Activated gamma-delta T cell treated with anti-CD3 and anti-CD28 coated beads, Interleukin-2, amount 50 U/mL, for 16 hours (primary cell): Measurements from ENCODE around the gene BRSK1.

Experiments
- DNase-seq: peaks from one replicate; pipeline ENCODE4 v3.0.0-alpha.2; 2020; ENCODE audit warnings: low read depth

BRSK1 gene

GRCh38 chr19:55253842-55254624 is 29.8 kb upstream of the BRSK1 start:
- peak; percentile 49 for DNase-seq

- DNase-seq, result no peak
These were observed 29.2 kb upstream of the BRSK1 start for GRCh38 chr19:55254625-55254977.

DNA sequence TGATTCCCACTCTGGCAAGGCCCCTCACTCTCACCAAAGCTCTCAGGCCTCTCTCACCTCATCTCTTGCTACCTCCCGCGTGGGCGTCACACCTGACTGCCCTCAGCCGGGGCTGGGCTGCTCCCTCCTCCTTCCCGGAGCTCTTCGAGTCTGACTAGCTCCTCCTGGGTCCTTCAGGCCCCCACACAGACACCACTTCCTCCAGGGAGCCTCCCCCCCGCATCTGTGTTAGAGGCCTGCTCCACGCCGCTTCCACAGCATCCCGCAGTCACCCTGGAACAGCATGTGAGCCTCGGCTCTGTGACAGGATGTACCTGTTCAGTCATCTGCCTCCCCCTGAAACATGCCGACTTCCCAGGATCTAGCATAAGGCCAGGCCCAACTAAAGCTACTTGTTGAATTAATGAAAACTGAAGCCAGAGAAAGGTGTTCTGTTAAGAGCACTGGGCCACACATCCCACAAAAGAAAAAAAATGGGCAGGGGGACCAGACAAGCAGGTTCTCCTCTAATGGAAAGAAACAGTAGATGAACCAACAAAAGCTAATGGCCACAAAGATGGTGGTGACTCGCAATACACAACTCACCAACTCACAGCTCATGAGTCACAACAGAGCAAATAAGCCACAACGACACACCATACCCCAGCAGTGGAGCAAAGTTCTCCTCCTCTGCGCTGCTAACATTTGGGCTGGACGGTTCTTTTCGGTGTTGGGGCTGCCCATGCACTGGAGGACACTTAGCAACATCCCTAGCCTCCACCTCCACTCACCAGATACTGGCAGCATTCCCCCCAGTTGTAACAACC is 28.0 kb upstream of the BRSK1 start:
- no peak for DNase-seq

DNA sequence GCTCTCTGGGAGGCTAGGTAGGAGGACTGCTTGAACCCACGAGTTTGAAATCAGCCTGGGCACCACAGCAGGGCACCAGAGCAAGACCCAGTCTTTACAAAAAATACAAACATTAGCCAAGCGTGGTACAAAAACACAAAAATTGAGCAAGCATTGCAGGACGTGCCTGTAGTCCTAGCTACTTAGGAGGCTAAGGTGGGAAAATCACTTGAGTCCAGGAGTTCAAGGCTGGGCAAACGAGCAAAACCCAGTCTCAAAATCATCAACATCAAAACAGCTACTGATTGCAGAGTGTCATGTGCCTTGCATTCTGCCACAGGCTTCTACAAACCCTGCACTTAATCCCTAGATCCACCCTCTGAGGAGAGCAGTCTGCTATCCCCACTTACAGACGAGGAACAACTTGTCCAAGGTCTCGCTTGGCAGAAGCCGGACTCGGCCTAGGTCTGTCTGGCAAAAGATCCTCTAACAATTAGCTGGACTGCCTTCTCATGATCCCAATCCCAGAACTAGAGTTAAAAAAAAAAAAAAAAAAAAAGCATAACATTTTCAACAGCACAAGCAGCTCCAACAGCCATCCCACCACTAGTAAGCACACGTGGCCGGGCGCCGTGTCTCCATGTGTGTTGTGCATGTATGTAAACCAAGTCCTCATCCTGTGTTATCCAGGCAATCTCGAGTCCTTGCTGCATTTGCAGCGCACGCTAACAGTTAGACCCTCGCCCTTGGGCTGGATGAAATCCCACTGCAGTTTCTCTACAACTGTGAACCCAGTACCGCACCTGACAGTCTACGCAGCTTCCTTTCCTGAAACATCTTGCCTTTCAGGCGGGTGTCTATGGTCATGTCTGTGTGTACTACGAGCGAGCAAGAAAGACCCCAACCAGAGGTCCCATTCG is 27.0 kb upstream of the BRSK1 start:
- no peak for DNase-seq

- no peak for DNase-seq
These were observed 26.1 kb upstream of the BRSK1 start for GRCh38 chr19:55257461-55258420.

GRCh38 chr19:55258476-55258827 is 25.3 kb upstream of the BRSK1 start:
- DNase-seq, result no peak

DNA sequence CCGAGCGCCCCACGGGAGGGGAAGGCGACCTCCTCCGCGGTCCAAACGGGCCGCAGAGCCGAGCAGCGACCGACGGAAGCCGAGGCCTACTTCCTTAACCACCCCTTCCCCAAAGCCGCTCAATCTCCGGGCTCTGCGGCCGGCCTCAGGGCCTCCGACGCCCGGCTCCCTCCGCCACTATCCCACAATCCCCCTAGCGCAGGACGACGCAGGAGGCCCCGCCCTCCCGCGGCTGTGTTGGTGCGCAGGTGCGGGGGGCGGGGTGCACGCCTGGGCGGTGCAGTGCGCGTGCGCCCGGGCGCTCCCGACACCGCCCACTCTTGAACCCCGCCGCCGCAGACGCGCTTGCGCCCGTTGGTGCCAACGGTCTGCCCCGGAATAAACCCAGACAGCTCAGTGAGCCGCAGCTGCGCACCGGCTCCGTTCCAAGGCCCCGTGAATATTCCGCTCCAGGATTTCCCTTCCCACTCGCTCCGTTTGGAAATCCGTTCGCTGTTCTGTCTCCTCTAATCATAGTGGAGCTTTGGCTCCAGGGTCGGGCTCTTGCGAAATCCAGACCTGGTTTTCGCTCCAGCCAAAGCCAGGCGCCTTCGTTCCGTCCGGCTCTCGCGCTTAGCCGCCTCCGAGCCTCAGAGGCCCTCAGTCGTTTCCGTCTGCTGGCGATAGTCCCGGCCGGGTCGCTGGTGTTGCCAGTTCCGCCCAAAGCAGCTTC is 24.8 kb upstream of the BRSK1 start, which contains the start of gene PPP6R1:
Gene PPP6R1 (minus strand): TSS at position 190 of the 712 bp plus-strand sequence. CDS start 11,914 bp downstream, outside the sequence.
- DNase-seq, result peak; percentile 90

- no peak for DNase-seq
These were observed 24.1 kb upstream of the BRSK1 start for GRCh38 chr19:55259540-55260210.

GRCh38 chr19:55261671-55262126 is 22.1 kb upstream of the BRSK1 start:
- DNase-seq, result no peak

DNA sequence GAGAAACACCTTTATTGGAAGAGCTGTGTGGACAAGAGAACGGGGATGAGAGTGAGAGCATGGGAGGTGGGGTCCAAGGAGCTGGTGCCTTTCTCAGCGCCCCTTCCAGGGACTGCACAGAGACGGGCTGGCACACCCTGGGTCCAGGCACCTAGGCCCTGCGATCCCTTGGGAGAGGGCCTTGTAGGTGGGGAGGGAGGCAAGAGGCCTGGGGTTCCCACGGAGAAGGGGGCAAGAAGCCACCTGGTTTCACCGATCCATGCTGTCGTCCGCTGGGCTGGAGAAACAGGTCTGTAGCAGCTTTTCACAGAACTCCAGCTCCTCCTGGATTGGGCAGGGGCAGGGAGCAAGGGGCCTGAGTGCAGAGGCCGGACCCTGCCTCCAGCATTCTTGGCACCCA is 21.4 kb upstream of the BRSK1 start:
- DNase-seq, result no peak

GRCh38 chr19:55264531-55264930 is 19.3 kb upstream of the BRSK1 start:
- no peak for DNase-seq

- DNase-seq, result no peak
These were observed 18.6 kb upstream of the BRSK1 start for GRCh38 chr19:55265173-55265572.

- DNase-seq, result no peak
These were observed 17.9 kb upstream of the BRSK1 start for GRCh38 chr19:55265723-55266386.

- no peak for DNase-seq
These were observed 17.4 kb upstream of the BRSK1 start for GRCh38 chr19:55266404-55266803.

DNA sequence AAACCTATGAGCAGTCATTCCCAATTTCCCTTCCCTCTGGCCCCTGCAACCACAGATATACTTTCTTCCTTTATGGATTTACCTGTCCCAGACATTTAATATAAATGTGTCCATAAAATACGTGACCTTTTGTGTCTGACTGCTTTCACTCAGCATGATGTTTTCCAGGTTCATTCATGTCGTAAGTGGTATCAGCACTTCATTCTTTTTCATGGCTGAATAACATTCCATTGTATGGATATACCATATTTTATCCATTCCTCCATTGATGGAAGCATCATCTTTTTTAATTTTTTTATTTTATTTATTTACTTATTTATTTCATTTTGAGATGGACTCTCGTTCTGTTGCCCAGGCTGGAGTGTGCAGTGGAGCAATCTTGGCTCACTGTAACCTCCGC is 17.0 kb upstream of the BRSK1 start:
- DNase-seq, result no peak

DNA sequence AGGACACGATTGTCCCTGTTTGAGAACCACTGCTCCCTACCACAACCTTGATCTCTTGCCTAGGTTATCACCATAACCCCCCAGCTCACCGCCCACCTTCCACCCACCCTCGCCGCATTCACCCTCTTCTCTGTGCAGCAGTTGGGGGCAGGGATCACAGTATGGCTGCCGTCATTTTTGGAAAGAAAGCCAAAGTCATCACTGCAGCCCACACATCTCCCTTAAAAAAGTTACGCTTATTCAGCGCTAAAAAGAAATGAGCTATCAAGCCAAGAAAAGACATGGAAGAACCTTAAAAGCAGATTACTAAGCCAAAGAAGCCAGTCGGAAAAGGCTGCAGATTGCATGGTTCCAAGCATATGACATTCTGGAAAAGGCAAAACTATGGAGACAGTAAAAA is 14.5 kb upstream of the BRSK1 start:
- DNase-seq, result no peak

GRCh38 chr19:55270172-55270942 is 13.4 kb upstream of the BRSK1 start:
- DNase-seq, result no peak

DNA sequence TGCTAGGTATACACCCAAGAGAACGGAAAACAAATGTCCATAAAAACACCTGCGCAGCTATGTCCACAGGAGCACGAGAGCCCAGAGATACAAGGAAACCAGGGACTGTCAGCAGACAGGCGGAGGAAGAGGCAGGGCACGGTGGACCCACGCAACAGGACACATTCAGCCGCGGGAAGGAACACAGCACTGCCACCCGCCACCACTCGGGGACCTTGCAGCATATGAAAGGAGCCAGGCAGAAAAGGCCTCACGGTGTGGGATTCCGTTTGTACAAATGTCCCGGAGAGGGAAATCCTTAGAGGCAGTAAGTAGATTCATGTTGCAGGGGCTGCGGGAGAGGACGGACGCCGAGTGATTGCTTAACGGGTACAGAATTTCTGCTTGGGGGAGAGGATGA is 11.7 kb upstream of the BRSK1 start:
- no peak for DNase-seq
